ENCODE results near the gene OR1L8.

DNA sequence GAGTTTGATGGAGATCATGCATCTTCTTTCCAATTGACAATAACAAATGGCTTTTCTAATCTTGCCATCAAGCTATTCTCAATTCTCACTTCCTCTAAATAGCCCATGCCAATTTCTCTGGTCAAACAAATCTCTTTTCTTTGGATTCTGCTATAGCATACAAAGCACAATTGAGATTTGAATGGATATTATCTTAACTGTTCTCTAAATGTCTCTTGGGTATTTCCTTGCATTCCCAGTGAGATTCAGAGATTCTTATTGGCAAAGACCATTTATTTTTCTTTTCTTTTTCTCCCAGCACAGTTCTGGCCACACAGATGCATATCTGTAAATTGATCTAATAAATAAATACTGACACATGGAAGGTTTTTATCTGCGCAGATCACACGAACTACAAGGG is 30.4 kb downstream of the OR1L8 start, which contains the start of gene OR1N2:
- TF ChIP-seq POLR2A (IDR thresholded peaks at IDR 0.05) (no peak), CTCF (IDR thresholded peaks at IDR 0.05) (no peak), POLR2AphosphoS5 (IDR thresholded peaks at IDR 0.05) (no peak), EP300 (IDR thresholded peaks at IDR 0.05) (no peak)
